GM18951 (cell line): ENCODE results near the gene SHROOM3.

Experiments
- POLR2A ChIP-seq: IDR thresholded peaks from 4 replicates; pipeline ENCODE4 v1.6.1; 2011; ENCODE audit warnings: mild to moderate bottlenecking; ENCODE audit not compliant: insufficient read length, insufficient read depth; ENCODE audit errors: extremely low read depth
- in situ Hi-C: fragments of 300-500 bp; cut with MboI; formaldehyde crosslinking; loops from one replicate; pipeline ENCODE4 v1.12.0; 2022; ENCODE audit warnings: low sequenced_read_pairs, mixed read lengths, inconsistent platforms; ENCODE audit not compliant: unreplicated experiment

Gene SHROOM3

GRCh38 chr4:76458297-76458696 lies 23.3 kb downstream of the SHROOM3 start:
- in situ Hi-C loops: no loop called here
- TF ChIP-seq POLR2A: no peak

- TF ChIP-seq POLR2A: no peak
- in situ Hi-C loops: no loop called here
Observed at GRCh38 chr4:76458825-76459224, 23.8 kb downstream of the SHROOM3 start.

- in situ Hi-C loops: no loop called here
- no peak for TF ChIP-seq POLR2A
Observed at GRCh38 chr4:76459291-76459723, 24.3 kb downstream of the SHROOM3 start.

GRCh38 chr4:76463568-76463967 lies 28.5 kb downstream of the SHROOM3 start:
- no peak for TF ChIP-seq POLR2A
- in situ Hi-C loops: no loop called here

GRCh38 chr4:76470064-76470463 lies 35.0 kb downstream of the SHROOM3 start:
- in situ Hi-C loops: no loop called here

GRCh38 chr4:76470532-76470931 lies 35.5 kb downstream of the SHROOM3 start:
- no peak for TF ChIP-seq POLR2A
- in situ Hi-C loops: no loop called here

More at GRCh38 chr4:76470064-76470463, 35.0 kb downstream of the SHROOM3 start:
- no peak for TF ChIP-seq POLR2A

- TF ChIP-seq POLR2A: no peak
- in situ Hi-C loops: no loop called here
Observed at GRCh38 chr4:76476571-76476970, 41.5 kb downstream of the SHROOM3 start.

- TF ChIP-seq POLR2A: no peak
Observed at GRCh38 chr4:76484654-76485053, 49.6 kb downstream of the SHROOM3 start.

GRCh38 chr4:76485450-76485849 lies 50.4 kb downstream of the SHROOM3 start:
- in situ Hi-C loops: no loop called here
- no peak for TF ChIP-seq POLR2A

More at GRCh38 chr4:76484654-76485053, 49.6 kb downstream of the SHROOM3 start:
- in situ Hi-C loops: no loop called here

GRCh38 chr4:76486588-76487276 lies 51.7 kb downstream of the SHROOM3 start:
- in situ Hi-C loops: no loop called here
- no peak for TF ChIP-seq POLR2A

GRCh38 chr4:76487621-76488020 lies 52.6 kb downstream of the SHROOM3 start:
- TF ChIP-seq POLR2A: no peak
- in situ Hi-C loops: no loop called here

- in situ Hi-C loops: no loop called here
- TF ChIP-seq POLR2A: no peak
Observed at GRCh38 chr4:76488455-76488854, 53.4 kb downstream of the SHROOM3 start.

GRCh38 chr4:76488888-76489685 lies 54.1 kb downstream of the SHROOM3 start:
- in situ Hi-C loops: no loop called here
- TF ChIP-seq POLR2A: no peak

GRCh38 chr4:76489686-76490161 lies 54.7 kb downstream of the SHROOM3 start:
- TF ChIP-seq POLR2A: no peak

GRCh38 chr4:76492055-76492454 lies 57.0 kb downstream of the SHROOM3 start:
- TF ChIP-seq POLR2A: no peak
- in situ Hi-C loops: no loop called here

More at GRCh38 chr4:76489686-76490161, 54.7 kb downstream of the SHROOM3 start:
- in situ Hi-C loops: no loop called here
